Keratinocyte (primary cell): ENCODE data around the gene CFAP57.

Experiments used
- CTCF ChIP-seq, 3 experiments: IDR thresholded peaks in 1 of 3; conservative IDR thresholded peaks in 1 of 3; optimal IDR thresholded peaks in 1 of 3; 2 replicates in 2 of 3; 3 replicates in 1 of 3; pipeline versions ENCODE3 to v1.5.1; 2011; ENCODE audit warnings: low read length in 3 of 3, mild to moderate bottlenecking in 3 of 3, moderate library complexity in 2 of 3, control low read depth in 1 of 3, inconsistent platforms in 1 of 3; ENCODE audit not compliant: insufficient read depth in 2 of 3; ENCODE audit errors: extremely low read depth in 1 of 3
- EZH2 ChIP-seq: IDR thresholded peaks from one replicate; pipeline ENCODE4 v1.6.1; 2012; ENCODE audit warnings: inconsistent platforms, mild to moderate bottlenecking, low read length, moderate library complexity

- TF ChIP-seq CTCF (optimal IDR thresholded peaks at IDR 0.05 in 1 of 3, IDR thresholded peaks at IDR 0.05 in 1 of 3, conservative IDR thresholded peaks at IDR 0.05 in 1 of 3; ENCODE audit: extremely low read depth in 1 of 3, insufficient read depth in 2 of 3, low read length in 3 of 3), result no peak
- no peak for TF ChIP-seq EZH2
Measured at GRCh38 chr1:43239484-43239883, 67.4 kb downstream of the CFAP57 start.
